Measurements from ENCODE around the gene ZNF556. TPM values are rescaled to one million over a fixed set of nuclear protein-coding genes. Genes with fewer than 3 reads are reported as not detected.

The ZNF556 gene
- total and polyA plus RNA-seq, 10 of the 15 experiments (the other 5 are each of a cell fraction or from before 2014, with no cell fraction given) = not detected

- TF ChIP-seq, protein P1, sequence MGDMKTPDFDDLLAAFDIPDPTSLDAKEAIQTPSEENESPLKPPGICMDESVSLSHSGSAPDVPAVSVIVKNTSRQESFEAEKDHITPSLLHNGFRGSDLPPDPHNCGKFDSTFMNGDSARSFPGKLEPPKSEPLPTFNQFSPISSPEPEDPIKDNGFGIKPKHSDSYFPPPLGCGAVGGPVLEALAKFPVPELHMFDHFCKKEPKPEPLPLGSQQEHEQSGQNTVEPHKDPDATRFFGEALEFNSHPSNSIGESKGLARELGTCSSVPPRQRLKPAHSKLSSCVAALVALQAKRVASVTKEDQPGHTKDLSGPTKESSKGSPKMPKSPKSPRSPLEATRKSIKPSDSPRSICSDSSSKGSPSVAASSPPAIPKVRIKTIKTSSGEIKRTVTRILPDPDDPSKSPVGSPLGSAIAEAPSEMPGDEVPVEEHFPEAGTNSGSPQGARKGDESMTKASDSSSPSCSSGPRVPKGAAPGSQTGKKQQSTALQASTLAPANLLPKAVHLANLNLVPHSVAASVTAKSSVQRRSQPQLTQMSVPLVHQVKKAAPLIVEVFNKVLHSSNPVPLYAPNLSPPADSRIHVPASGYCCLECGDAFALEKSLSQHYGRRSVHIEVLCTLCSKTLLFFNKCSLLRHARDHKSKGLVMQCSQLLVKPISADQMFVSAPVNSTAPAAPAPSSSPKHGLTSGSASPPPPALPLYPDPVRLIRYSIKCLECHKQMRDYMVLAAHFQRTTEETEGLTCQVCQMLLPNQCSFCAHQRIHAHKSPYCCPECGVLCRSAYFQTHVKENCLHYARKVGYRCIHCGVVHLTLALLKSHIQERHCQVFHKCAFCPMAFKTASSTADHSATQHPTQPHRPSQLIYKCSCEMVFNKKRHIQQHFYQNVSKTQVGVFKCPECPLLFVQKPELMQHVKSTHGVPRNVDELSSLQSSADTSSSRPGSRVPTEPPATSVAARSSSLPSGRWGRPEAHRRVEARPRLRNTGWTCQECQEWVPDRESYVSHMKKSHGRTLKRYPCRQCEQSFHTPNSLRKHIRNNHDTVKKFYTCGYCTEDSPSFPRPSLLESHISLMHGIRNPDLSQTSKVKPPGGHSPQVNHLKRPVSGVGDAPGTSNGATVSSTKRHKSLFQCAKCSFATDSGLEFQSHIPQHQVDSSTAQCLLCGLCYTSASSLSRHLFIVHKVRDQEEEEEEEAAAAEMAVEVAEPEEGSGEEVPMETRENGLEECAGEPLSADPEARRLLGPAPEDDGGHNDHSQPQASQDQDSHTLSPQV (IDR thresholded peaks at IDR 0.05) = no peak
Measured at GRCh38 chr19:2846180-2846894, 20.8 kb upstream of the ZNF556 start (continued).

DNA sequence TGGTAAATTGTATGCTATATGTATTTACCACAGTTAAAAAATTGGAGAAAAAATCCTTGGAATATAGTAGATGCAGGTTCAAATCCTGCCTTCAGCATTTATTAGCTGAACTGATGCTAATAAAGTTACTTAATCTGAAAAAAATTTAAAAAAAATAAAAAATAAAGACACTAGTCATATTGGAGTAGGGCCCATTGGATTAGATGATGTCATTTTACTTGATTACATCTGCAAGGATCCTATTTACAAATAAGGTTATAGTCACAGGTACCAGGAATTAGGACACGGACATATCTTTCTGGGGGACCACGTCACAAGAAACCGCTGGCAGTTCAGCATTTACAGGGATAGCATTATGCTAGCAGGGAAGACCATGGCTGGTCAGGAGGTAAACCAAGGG is 19.6 kb upstream of the ZNF556 start:
- ChIA-PET POLR2A (interaction anchor here (0.6 kb wide), 1 partner anchor 285 kb away, joined by 3 read pairs; no protein-coding TSS in a partner anchor), RAD21 (ENCODE audit: unreplicated experiment) (no interaction called here), SMC1A (ENCODE audit: uncharacterized antibody, unreplicated experiment) (no interaction called here), CTCF (interaction anchor here (0.7 kb wide), 1 partner anchor 655 kb away, joined by 4 read pairs; no protein-coding TSS in a partner anchor)
- BruUV-seq (replicated peaks) = no TSS peak
- intact Hi-C loops (cut with micrococcal nuclease; ENCODE audit: unreplicated experiment) (no loop called here), in situ Hi-C loops (cut with MboI) (no loop called here)
- H3K9me3 ChIP-seq (replicated peaks; ENCODE audit: control insufficient read depth, insufficient read depth, low read length) = peaks cover 23% of the 10 kb centered on the region
- no peaks in the 10 kb centered on the region for H3K27me3 ChIP-seq (replicated peaks in 1 of 2; ENCODE audit: control insufficient read depth in 2 of 2, insufficient read depth in 2 of 2, low read length in 1 of 2)
- no peaks in the 10 kb centered on the region; the same call in 1 of the 2 replicates for H3K79me2 ChIP-seq (ENCODE audit: control insufficient read depth, insufficient read depth, low read length)
- H4K20me1 ChIP-seq (ENCODE audit: control insufficient read depth, insufficient read depth) = no peaks in the 10 kb centered on the region
- no peaks in the 10 kb centered on the region; the same call in 1 of the 2 replicates for H3K4me1 ChIP-seq (ENCODE audit: control insufficient read depth, insufficient read depth, low read length)
- H3K27ac ChIP-seq (ENCODE audit: control insufficient read depth, insufficient read depth) = no peak overlapping the region
- H3K36me3 ChIP-seq (ENCODE audit: control insufficient read depth in 2 of 2, insufficient read depth in 2 of 2, low read length in 1 of 2) = peaks cover 1 to 13% of the 10 kb centered on the region in 2 experiments
- 98% methylated on average over 3 of the region's 3 CpGs for WGBS (ENCODE audit: insufficient coverage, insufficient replicate concordance, low lambda C conversion rate, missing lambda C conversion rate)
- no peak overlapping the region for H2AFZ ChIP-seq (ENCODE audit: control insufficient read depth, low read depth, low read length)
- ATAC-seq (no peak), DNase-seq (ENCODE audit: low read depth, low spot score) (no peak), FAIRE-seq (no peak)
- no peak overlapping the region for H3K4me2 ChIP-seq (ENCODE audit: control insufficient read depth, insufficient read depth)
- no peak overlapping the region for H3K4me3 ChIP-seq
- no peak overlapping the region for H3K9ac ChIP-seq (ENCODE audit: control insufficient read depth, insufficient read depth, low read length)
- no peak for TF ChIP-seq TARDBP (IDR thresholded peaks at IDR 0.05; ENCODE audit: borderline replicate concordance)
- TF ChIP-seq SP1 (IDR thresholded peaks at IDR 0.05; ENCODE audit: low read depth, low read length) = no peak
- no peak for TF ChIP-seq KAT2A (conservative IDR thresholded peaks at IDR 0.05; ENCODE audit: control insufficient read depth, low read depth, low read length)
- no peak for TF ChIP-seq ETV6 (conservative IDR thresholded peaks at IDR 0.05 in 1 of 2, IDR thresholded peaks at IDR 0.05 in 1 of 2; ENCODE audit: borderline replicate concordance in 1 of 2, low read depth in 1 of 2)
- no peak for TF ChIP-seq CBX5 (IDR thresholded peaks at IDR 0.05; ENCODE audit: low read depth)
- no peak for TF ChIP-seq E4F1 (IDR thresholded peaks at IDR 0.05; ENCODE audit: borderline replicate concordance, partially characterized antibody)
- TF ChIP-seq TCF7 (IDR thresholded peaks at IDR 0.05; ENCODE audit: borderline replicate concordance) = no peak
- TF ChIP-seq ATF7 (IDR thresholded peaks at IDR 0.05; ENCODE audit: low read depth) = no peak
- TF ChIP-seq HDGF (IDR thresholded peaks at IDR 0.05) = no peak
- TF ChIP-seq, protein P2, sequence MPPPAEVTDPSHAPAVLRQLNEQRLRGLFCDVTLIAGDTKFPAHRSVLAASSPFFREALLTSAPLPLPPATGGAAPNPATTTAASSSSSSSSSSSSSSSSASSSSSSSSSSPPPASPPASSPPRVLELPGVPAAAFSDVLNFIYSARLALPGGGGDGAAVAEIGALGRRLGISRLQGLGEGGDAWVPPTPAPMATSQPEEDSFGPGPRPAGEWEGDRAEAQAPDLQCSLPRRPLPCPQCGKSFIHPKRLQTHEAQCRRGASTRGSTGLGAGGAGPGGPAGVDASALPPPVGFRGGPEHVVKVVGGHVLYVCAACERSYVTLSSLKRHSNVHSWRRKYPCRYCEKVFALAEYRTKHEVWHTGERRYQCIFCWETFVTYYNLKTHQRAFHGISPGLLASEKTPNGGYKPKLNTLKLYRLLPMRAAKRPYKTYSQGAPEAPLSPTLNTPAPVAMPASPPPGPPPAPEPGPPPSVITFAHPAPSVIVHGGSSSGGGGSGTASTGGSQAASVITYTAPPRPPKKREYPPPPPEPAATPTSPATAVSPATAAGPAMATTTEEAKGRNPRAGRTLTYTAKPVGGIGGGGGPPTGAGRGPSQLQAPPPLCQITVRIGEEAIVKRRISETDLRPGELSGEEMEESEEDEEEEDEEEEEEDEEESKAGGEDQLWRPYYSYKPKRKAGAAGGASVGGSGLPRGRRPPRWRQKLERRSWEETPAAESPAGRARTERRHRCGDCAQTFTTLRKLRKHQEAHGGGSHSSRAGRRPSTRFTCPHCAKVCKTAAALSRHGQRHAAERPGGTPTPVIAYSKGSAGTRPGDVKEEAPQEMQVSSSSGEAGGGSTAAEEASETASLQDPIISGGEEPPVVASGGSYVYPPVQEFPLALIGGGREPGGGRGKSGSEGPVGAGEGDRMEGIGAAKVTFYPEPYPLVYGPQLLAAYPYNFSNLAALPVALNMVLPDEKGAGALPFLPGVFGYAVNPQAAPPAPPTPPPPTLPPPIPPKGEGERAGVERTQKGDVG (CRISPR knock-in tag; IDR thresholded peaks at IDR 0.05) = no peak
- no peak for TF ChIP-seq NRF1 (conservative IDR thresholded peaks at IDR 0.05; ENCODE audit: low read depth, low read length)

All from GM12878 (cell line).